ENCODE results near the gene VPS35L. TPM values are rescaled to one million over a fixed set of nuclear protein-coding genes. Genes with fewer than 3 reads are reported as not detected.

VPS35L gene
- total and polyA plus RNA-seq, 2 donors (not counting 1 experiment from before 2014, with no cell fraction given) = 17.5 to 62.1 TPM

DNA sequence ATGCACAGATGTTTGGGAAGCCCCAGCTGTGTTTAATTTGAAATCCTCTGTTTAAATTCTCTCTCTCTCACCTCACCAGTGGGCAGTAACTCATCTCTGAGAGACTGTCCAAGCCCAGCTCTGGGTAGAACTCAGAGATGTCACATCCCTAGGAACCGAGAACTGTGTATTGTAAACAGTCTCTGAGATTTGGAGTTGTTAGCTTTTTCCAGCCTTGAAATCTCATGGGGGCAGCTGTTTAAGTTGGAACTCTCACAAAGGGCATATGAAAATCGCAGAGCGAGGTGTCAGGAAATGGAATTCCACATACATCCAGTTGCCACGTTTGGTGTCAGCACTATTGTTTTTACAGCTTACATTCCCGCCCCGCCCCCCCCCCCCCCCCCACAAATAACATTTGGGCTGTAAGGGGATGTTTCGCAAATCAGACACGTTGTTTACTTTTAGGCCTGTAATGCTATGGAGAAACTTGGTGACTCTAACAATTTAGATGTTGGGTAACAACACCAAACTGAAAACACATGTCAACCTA lies 34.3 kb downstream of the VPS35L start:
- Histone ChIP-seq H3K9me3 (ENCODE audit: control extremely low read depth in 1 of 3, control insufficient read depth in 2 of 3, insufficient read depth in 1 of 3, low read length in 2 of 3) (no peaks in the 10 kb centered on the region), H3K4me1 (ENCODE audit: control insufficient read depth in 2 of 2, insufficient read depth in 2 of 2, low read length in 2 of 2) (no peaks in the 10 kb centered on the region), H3K27me3 (replicated peaks in 1 of 4; ENCODE audit: control extremely low read depth in 1 of 4, control insufficient read depth in 3 of 4, insufficient read depth in 4 of 4, low read length in 3 of 4) (no peaks in the 10 kb centered on the region), H3K36me3 (replicated peaks in 1 of 2; ENCODE audit: control extremely low read depth in 1 of 2, control insufficient read depth in 1 of 2, extremely low read depth in 1 of 2, insufficient read depth in 2 of 2, low read length in 1 of 2) (peaks cover 2 to 23% of the 10 kb centered on the region in 2 experiments), H3K79me2 (ENCODE audit: control insufficient read depth, insufficient read depth, low read length) (no peaks in the 10 kb centered on the region), H3K9ac (ENCODE audit: low read length) (no peak overlapping the region), H3K4me3 (ENCODE audit: control extremely low read depth in 1 of 5, extremely low read depth in 1 of 5, insufficient read depth in 1 of 5, low read depth in 2 of 5, low read length in 4 of 5) (no peak overlapping the region), H4K20me1 (ENCODE audit: control insufficient read depth, insufficient read depth, low read length, poor library complexity, severe bottlenecking) (no peaks in the 10 kb centered on the region), H2AFZ (ENCODE audit: insufficient read depth, low read depth, low read length, poor library complexity, severe bottlenecking) (no peak overlapping the region), H3K27ac (ENCODE audit: low read length in 2 of 2) (no peak overlapping the region), H3K4me2 (replicated peaks; ENCODE audit: low read depth, low read length, poor library complexity, severe bottlenecking) (no peak overlapping the region)
- peaks cover 2% of the 10 kb centered on the region for H3K4me1 Mint-ChIP-seq
- no peaks in the 10 kb centered on the region for H3K9me3 Mint-ChIP-seq (ENCODE audit: insufficient read depth)
- ChIA-PET CTCF (no interaction called here), POLR2A (no interaction called here)
- ATAC-seq (ENCODE audit: low read depth) = no peak
- H3K4me3 Mint-ChIP-seq = no peak overlapping the region
- H3K27ac Mint-ChIP-seq = no peak overlapping the region
- no peak for DNase-seq
- TF ChIP-seq CTCF (IDR thresholded peaks at IDR 0.05) (no peak), EZH2 (IDR thresholded peaks at IDR 0.05; ENCODE audit: borderline replicate concordance, insufficient read depth, low read depth, low read length, poor library complexity, severe bottlenecking) (no peak)
- 100% methylated on average over 1 of the region's 8 CpGs for WGBS (ENCODE audit: insufficient coverage)
- intact Hi-C loops (cut with micrococcal nuclease) = no loop called here
- no peaks in the 10 kb centered on the region for H3K27me3 Mint-ChIP-seq

- no peaks in the 10 kb centered on the region for H3K4me1 ChIP-seq (ENCODE audit: control insufficient read depth in 2 of 2, insufficient read depth in 2 of 2, low read length in 2 of 2)
- ChIA-PET CTCF (interaction anchor here (0.8 to 1.5 kb wide), 2 partner anchors 11 to 508 kb away, joined by 3 to 4 read pairs; no protein-coding TSS in a partner anchor), POLR2A (no interaction called here)
- Mint-ChIP-seq H3K4me1 (no peaks in the 10 kb centered on the region), H3K27ac (no peak overlapping the region), H3K27me3 (no peaks in the 10 kb centered on the region), H3K9me3 (ENCODE audit: insufficient read depth) (no peaks in the 10 kb centered on the region), H3K4me3 (no peak overlapping the region)
- no peak overlapping the region for H3K4me2 ChIP-seq (replicated peaks; ENCODE audit: low read depth, low read length, poor library complexity, severe bottlenecking)
- H3K9ac ChIP-seq (ENCODE audit: low read length) = no peak overlapping the region
- H3K36me3 ChIP-seq (replicated peaks in 1 of 2; ENCODE audit: control extremely low read depth in 1 of 2, control insufficient read depth in 1 of 2, extremely low read depth in 1 of 2, insufficient read depth in 2 of 2, low read length in 1 of 2) = peaks cover 0 to 44% of the 10 kb centered on the region in 2 experiments
- TF ChIP-seq EZH2 (IDR thresholded peaks at IDR 0.05; ENCODE audit: borderline replicate concordance, insufficient read depth, low read depth, low read length, poor library complexity, severe bottlenecking) = no peak
- no peak for TF ChIP-seq CTCF (IDR thresholded peaks at IDR 0.05)
- no peak overlapping the region for H3K27ac ChIP-seq (ENCODE audit: low read length in 2 of 2)
- no peaks in the 10 kb centered on the region for H3K9me3 ChIP-seq (ENCODE audit: control extremely low read depth in 1 of 3, control insufficient read depth in 2 of 3, insufficient read depth in 1 of 3, low read length in 2 of 3)
- intact Hi-C loops (cut with micrococcal nuclease) = no loop called here
- DNase-seq (no peak), ATAC-seq (ENCODE audit: low read depth) (no peak)
- no peaks in the 10 kb centered on the region for H3K27me3 ChIP-seq (replicated peaks in 1 of 4; ENCODE audit: control extremely low read depth in 1 of 4, control insufficient read depth in 3 of 4, insufficient read depth in 4 of 4, low read length in 3 of 4)
- no peak overlapping the region for H2AFZ ChIP-seq (ENCODE audit: insufficient read depth, low read depth, low read length, poor library complexity, severe bottlenecking)
- H3K4me3 ChIP-seq (ENCODE audit: control extremely low read depth in 1 of 5, extremely low read depth in 1 of 5, insufficient read depth in 1 of 5, low read depth in 2 of 5, low read length in 4 of 5) = no peak overlapping the region
- H4K20me1 ChIP-seq (ENCODE audit: control insufficient read depth, insufficient read depth, low read length, poor library complexity, severe bottlenecking) = no peaks in the 10 kb centered on the region
- no peaks in the 10 kb centered on the region for H3K79me2 ChIP-seq (ENCODE audit: control insufficient read depth, insufficient read depth, low read length)
- WGBS (ENCODE audit: insufficient coverage) = 97% methylated on average over 19 of the region's 19 CpGs
These were observed 39.7 kb downstream of the VPS35L start for GRCh38 chr16:19595043-19595767.
